ENCODE measurements around the gene WARS2.

DNA sequence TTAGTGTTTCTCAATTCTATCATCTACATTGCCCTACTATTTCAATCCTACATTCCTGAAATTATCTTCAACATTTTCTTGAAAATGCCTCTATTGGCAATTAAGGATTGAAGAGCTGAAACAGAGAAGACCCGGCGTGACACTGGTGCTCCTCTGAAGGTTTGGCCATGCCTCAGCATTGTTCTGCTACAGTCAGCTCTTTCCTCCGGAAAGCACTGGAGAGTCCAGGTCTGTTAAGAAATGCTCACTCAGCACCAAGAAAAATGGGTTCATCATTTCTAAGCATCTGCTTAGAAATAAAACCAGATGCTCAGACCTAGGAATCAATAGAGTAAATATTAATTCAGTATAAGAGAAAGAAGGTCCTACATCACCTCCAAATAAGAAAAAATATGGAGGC lies 58.8 kb downstream of the WARS2 start:
- TF ChIP-seq POLR2A (IDR thresholded peaks at IDR 0.05) (no peak), CTCF (IDR thresholded peaks at IDR 0.05) (no peak)

All from right lobe of liver (tissue), 4 donors.